SH-SY5Y (cell line): ENCODE measurements around the gene CDC37L1.

Experiments used
- GATA2 ChIP-seq: IDR thresholded peaks from 2 replicates; pipeline ENCODE4 v1.6.1; 2011; ENCODE audit warnings: mild to moderate bottlenecking, low read depth, low read length
- GATA3 ChIP-seq: IDR thresholded peaks from 2 replicates; pipeline ENCODE4 v1.6.1; 2011; ENCODE audit warnings: low read depth, mild to moderate bottlenecking, low read length, moderate library complexity

DNA sequence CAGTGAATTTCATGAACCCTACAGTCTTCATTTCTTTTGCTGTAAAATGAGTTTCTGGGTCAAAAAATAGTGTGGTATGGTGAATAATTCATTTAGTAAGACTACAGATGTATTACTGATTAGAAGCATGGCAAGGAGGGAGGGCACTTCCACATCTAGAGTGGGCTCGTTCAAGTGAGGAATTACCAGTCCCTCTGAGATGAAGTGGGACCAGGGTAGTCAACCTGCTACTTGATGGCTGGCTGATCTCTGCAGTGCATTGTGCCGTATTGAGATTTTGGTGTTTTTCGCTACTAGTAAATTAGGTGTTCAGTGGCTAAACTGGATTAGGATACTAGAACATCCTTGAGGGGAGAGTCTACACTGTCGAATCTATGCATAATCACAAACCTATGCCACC is 10.8 kb downstream of the CDC37L1 start:
- TF ChIP-seq GATA2 (no peak), GATA3 (no peak)
